HepG2 (cell line): ENCODE data around the gene DPEP3. TPM values are rescaled to one million over a fixed set of nuclear protein-coding genes. Genes with fewer than 3 reads are reported as not detected.

Source experiments
- KIAA2018 ChIP-seq: sonication (generic); formaldehyde crosslinking; IDR thresholded peaks from 2 replicates; pipeline ENCODE4 v1.5.0; 2020; ENCODE audit warnings: mild to moderate bottlenecking, missing genetic modification reagents, borderline replicate concordance
- SRY ChIP-seq: sonication (generic); formaldehyde crosslinking; IDR thresholded peaks from 2 replicates; pipeline ENCODE4 v1.8.0; 2022; ENCODE audit warnings: mild to moderate bottlenecking, missing genetic modification reagents
- USF2 ChIP-seq, 2 experiments: sonication (generic) in 1 of 2; formaldehyde crosslinking in 1 of 2; IDR thresholded peaks; 2 replicates each; pipeline versions ENCODE4 v1.5.1 to v1.6.1; 2011 to 2020; ENCODE audit warnings: borderline replicate concordance in 1 of 2, low read depth in 1 of 2, low read length in 1 of 2, mild to moderate bottlenecking in 1 of 2, missing genetic modification reagents in 1 of 2, moderate library complexity in 1 of 2
- ZBTB8A ChIP-seq: sonication (generic); formaldehyde crosslinking; IDR thresholded peaks from 2 replicates; pipeline ENCODE4 v1.4.0; 2020; ENCODE audit warnings: mild to moderate bottlenecking, low read depth, missing genetic modification reagents, borderline replicate concordance
- ZNF124 ChIP-seq: sonication (generic); formaldehyde crosslinking; IDR thresholded peaks from 2 replicates; pipeline ENCODE4 v1.4.0; 2020; ENCODE audit warnings: missing genetic modification reagents
- ZNF556 ChIP-seq: sonication (generic); formaldehyde crosslinking; IDR thresholded peaks from 2 replicates; pipeline ENCODE4 v1.4.0; 2020; ENCODE audit warnings: mild to moderate bottlenecking, missing genetic modification reagents, borderline replicate concordance
- ZNF646 ChIP-seq: sonication (generic); formaldehyde crosslinking; IDR thresholded peaks from 2 replicates; pipeline ENCODE4 v1.9.0; 2021; ENCODE audit warnings: mild to moderate bottlenecking, missing genetic modification reagents
- polyA plus RNA-seq, 8 experiments: library from polyadenylated mRNA; depleted of rRNA in 3 of 8; stranded (reverse) in 7 of 8; unstranded in 1 of 8; fragments of >200 nt; fragmentation: Illumina TruSeq in 4 of 8; extraction: Trizol in 4 of 8; gene quantifications; 2 replicates each; pipeline versions ENCODE4 v1.2.1 to v1.2.3, GENCODE V29; 2011 to 2016; ENCODE audit warnings: low read depth in 4 of 8, missing spikeins in 1 of 8, mixed read lengths in 1 of 8; ENCODE audit not compliant: insufficient read depth in 1 of 8
- total RNA-seq, 5 experiments: library from RNA; depleted of rRNA; stranded (reverse); fragments of >200 nt; fragmentation: Illumina TruSeq; extraction: Trizol; gene quantifications; 2 replicates each; pipeline ENCODE4 v1.2.3, GENCODE V29; 2016; ENCODE audit warnings: low read depth in 1 of 5

DPEP3 gene
- total and polyA plus RNA-seq, 2 of the 13 experiments (the other 11 are each of a cell fraction or from before 2014, with no cell fraction given): not detected

GRCh38 chr16:67993207-67994039 is 13.1 kb upstream of the DPEP3 start (continued):
- TF ChIP-seq USF2 (IDR thresholded peaks at IDR 0.05; ENCODE audit: low read depth, low read length) (no peak), USF2 (CRISPR knock-in tag; IDR thresholded peaks at IDR 0.05; ENCODE audit: borderline replicate concordance) (peak; percentile 30; the same call in 1 of the 2 replicates), ZNF124 (CRISPR knock-in tag) (no peak), KIAA2018 (no peak), ZNF556 (peak; percentile 35; the same call in 1 of the 2 replicates), SRY (CRISPR knock-in tag) (peak; percentile 45; the same call in 1 of the 2 replicates), ZNF646 (CRISPR knock-in tag) (no peak), ZBTB8A (no peak)
